Upper lobe of right lung (tissue), 1 donor: ENCODE measurements around the gene SCNN1G. TPM values are rescaled to one million over a fixed set of nuclear protein-coding genes. Genes with fewer than 3 reads are reported as not detected.

Experiments used
- ATAC-seq: fragments of 200-7000 bp; cut with Tn5 transposase; one replicate; pipeline ENCODE4 v1.9.1; 2020; ENCODE audit warnings: mild to moderate bottlenecking, moderate library complexity
- DNase-seq: peaks from one replicate; pipeline ENCODE4 v3.0.0-alpha.2; 2020
- H3K27ac ChIP-seq: fragments of 200-600 bp; one replicate; pipeline ENCODE4 v1.8.0; 2022
- H3K27me3 ChIP-seq: fragments of 200-600 bp; one replicate; pipeline ENCODE4 v1.8.0; 2022; ENCODE audit warnings: mild to moderate bottlenecking
- H3K36me3 ChIP-seq: fragments of 200-600 bp; one replicate; pipeline ENCODE4 v1.8.0; 2022
- H3K4me1 ChIP-seq: fragments of 200-600 bp; one replicate; pipeline ENCODE4 v1.8.0; 2022
- H3K4me3 ChIP-seq: fragments of 200-600 bp; one replicate; pipeline ENCODE4 v1.8.0; 2022; ENCODE audit warnings: mild to moderate bottlenecking
- H3K9me3 ChIP-seq: fragments of 200-600 bp; one replicate; pipeline ENCODE4 v1.8.0; 2022
- intact Hi-C: fragments of 100-400 bp; cut with DNase I; formaldehyde crosslinking; loops from one replicate; pipeline ENCODE4 v1.11.0; 2022
- total RNA-seq: library from RNA; stranded (reverse); fragmentation: NEBNext Ultra II Directional; extraction: Animal tissue kit (Norgen Biotek cat#: 25700); gene quantifications from one replicate; pipeline ENCODE4 v1.2.1, GENCODE V29; 2021
- TF ChIP-seq, protein P1 (sequence below): fragments of 200-600 bp; IDR thresholded peaks from one replicate; pipeline ENCODE4 v1.8.0; 2022; ENCODE audit warnings: antibody characterized with exemption
- donor health status: DM: no; HTN: yes; CAD: no; lungs with severe emphysema.

Gene SCNN1G
- total RNA-seq, 1 donor from 2014 or later = 14.8 TPM

- Histone ChIP-seq H3K4me3 (no peak overlapping the region), H3K9me3 (no peaks in the 10 kb centered on the region), H3K36me3 (no peaks in the 10 kb centered on the region), H3K4me1 (no peaks in the 10 kb centered on the region), H3K27ac (no peak overlapping the region), H3K27me3 (peaks cover 11% of the 10 kb centered on the region)
- TF ChIP-seq, protein P1, sequence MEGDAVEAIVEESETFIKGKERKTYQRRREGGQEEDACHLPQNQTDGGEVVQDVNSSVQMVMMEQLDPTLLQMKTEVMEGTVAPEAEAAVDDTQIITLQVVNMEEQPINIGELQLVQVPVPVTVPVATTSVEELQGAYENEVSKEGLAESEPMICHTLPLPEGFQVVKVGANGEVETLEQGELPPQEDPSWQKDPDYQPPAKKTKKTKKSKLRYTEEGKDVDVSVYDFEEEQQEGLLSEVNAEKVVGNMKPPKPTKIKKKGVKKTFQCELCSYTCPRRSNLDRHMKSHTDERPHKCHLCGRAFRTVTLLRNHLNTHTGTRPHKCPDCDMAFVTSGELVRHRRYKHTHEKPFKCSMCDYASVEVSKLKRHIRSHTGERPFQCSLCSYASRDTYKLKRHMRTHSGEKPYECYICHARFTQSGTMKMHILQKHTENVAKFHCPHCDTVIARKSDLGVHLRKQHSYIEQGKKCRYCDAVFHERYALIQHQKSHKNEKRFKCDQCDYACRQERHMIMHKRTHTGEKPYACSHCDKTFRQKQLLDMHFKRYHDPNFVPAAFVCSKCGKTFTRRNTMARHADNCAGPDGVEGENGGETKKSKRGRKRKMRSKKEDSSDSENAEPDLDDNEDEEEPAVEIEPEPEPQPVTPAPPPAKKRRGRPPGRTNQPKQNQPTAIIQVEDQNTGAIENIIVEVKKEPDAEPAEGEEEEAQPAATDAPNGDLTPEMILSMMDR = no peak
- DNase-seq = no peak
- peak; percentile 61 for ATAC-seq
- intact Hi-C loops = no loop called here
These were observed 6.9 kb upstream of the SCNN1G start for GRCh38 chr16:23175651-23176050.

DNA sequence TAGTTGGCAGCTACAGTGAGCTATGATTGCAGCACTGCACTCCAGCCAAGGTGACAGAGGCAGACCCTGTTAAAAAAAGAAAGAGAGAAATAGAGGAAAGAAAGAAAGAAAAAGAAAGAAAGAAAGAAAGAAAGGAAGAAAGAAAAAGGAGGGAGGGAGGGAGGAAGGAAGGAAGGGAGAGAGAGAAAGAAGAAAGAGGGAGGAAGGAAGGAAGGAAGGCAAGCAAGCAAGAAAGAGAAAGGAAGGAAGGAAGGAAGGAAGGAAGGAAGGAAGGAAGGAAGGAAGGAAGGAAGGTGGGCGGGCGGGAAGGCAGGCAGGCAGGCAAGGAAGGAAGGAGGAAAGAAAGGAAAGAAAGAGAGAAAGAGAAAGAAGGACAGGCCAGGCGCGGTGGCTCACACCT is 1.0 kb upstream of the SCNN1G start:
- ATAC-seq (no peak), DNase-seq (no peak)
- Histone ChIP-seq H3K4me1 (peaks cover 15% of the 10 kb centered on the region), H3K27ac (no peak overlapping the region), H3K36me3 (no peaks in the 10 kb centered on the region), H3K4me3 (no peak overlapping the region), H3K27me3 (peaks cover 29% of the 10 kb centered on the region), H3K9me3 (no peaks in the 10 kb centered on the region)
- TF ChIP-seq, protein P1 = no peak
- intact Hi-C loops = loop anchor here (5.0 kb wide), 1 partner anchor 251 kb away; no protein-coding TSS in a partner anchor

DNA sequence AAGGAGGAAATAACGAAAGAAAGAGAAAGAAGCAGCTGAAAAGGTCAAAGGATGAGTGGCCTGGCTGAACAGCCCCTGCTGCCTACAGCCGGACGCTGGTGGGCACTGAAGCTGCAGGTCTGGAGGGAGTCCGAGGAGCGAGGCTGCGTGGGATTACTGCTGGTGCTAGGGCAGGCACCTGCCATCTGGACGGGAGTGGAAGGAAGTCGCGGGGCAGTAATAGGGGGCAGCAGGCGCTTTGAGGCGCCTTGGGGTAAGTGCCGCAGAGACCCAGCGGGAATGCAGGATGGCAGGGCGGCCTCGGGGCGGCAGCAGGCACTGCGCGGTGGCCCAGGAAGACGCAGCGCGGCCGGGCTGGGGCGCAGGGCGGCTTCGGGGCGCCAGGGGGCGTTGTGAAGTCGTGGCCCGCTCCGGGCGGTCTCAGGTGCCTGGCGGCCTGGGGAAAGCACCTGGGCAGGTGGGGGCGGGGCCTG is 303 bp upstream of the SCNN1G start:
- Histone ChIP-seq H3K27ac (no peak overlapping the region), H3K9me3 (no peaks in the 10 kb centered on the region), H3K36me3 (no peaks in the 10 kb centered on the region), H3K4me1 (peaks cover 15% of the 10 kb centered on the region), H3K4me3 (peak overlapping the region; percentile 57), H3K27me3 (peaks cover 29% of the 10 kb centered on the region)
- ATAC-seq = peak; percentile 99
- TF ChIP-seq, protein P1 = peak; percentile 88
- DNase-seq = peak; percentile 93
- intact Hi-C loops = loop anchor here (5.0 kb wide), 1 partner anchor 250 kb away; no protein-coding TSS in a partner anchor

DNA sequence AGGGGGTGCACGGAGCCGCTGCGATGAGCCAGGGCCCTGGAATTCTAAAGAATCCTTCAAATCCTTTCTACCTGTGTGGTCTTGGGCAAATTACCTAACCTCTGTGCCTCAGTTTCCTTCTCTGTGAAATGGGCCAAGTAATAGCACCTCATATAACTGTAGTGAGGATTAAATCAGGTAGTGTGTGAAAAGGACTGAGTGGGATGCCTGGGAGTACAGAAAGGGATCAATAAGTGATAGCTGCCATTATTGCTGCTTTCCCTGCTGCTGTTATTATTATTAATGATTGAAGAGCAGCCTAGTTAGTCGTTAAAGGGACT is 958 bp downstream of the SCNN1G start:
- ATAC-seq (no peak), DNase-seq (no peak)
- H3K27me3 ChIP-seq = peaks cover 29% of the 10 kb centered on the region
- H3K36me3 ChIP-seq = no peaks in the 10 kb centered on the region
- H3K4me3 ChIP-seq = peak overlapping the region; percentile 57
- TF ChIP-seq, protein P1 = no peak
- intact Hi-C loops = loop anchor here (5.0 kb wide), 1 partner anchor 249 kb away; no protein-coding TSS in a partner anchor
- no peaks in the 10 kb centered on the region for H3K9me3 ChIP-seq
- H3K4me1 ChIP-seq = peaks cover 15% of the 10 kb centered on the region
- H3K27ac ChIP-seq = no peak overlapping the region

DNA sequence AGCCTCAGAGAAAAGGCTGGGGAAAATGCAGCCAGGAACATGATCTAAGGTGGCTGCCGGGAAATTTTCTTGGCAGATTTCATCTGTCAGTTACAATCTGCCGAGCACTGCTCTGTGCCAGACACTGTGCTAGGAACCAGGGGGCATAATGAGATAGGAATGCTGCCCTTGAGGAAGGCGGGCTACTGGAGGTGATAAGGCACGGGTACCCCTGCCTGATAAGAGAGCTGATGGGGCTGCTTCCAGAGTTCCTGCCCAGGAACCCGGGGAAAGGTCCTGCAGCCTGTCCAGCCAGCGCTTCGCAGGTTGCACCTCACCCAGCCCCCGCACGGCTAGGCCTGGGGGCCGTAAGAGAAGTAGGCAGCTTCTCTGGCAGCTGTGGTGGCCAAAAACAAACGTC is 3.1 kb downstream of the SCNN1G start:
- no peak for DNase-seq
- no peak overlapping the region for H3K4me3 ChIP-seq
- ATAC-seq = no peak
- H3K9me3 ChIP-seq = no peaks in the 10 kb centered on the region
- no peak overlapping the region for H3K27ac ChIP-seq
- H3K27me3 ChIP-seq = peaks cover 24% of the 10 kb centered on the region
- intact Hi-C loops = no loop called here
- H3K4me1 ChIP-seq = peaks cover 15% of the 10 kb centered on the region
- H3K36me3 ChIP-seq = no peaks in the 10 kb centered on the region
- TF ChIP-seq, protein P1 = no peak

GRCh38 chr16:23186171-23186570 is 3.6 kb downstream of the SCNN1G start:
- DNase-seq (no peak), ATAC-seq (no peak)
- Histone ChIP-seq H3K27ac (no peak overlapping the region), H3K27me3 (peaks cover 24% of the 10 kb centered on the region), H3K36me3 (no peaks in the 10 kb centered on the region), H3K9me3 (no peaks in the 10 kb centered on the region), H3K4me1 (peaks cover 15% of the 10 kb centered on the region), H3K4me3 (no peak overlapping the region)
- intact Hi-C loops = no loop called here
- TF ChIP-seq, protein P1 = no peak
